ENCODE measurements around the gene GYS2. TPM values are rescaled to one million over a fixed set of nuclear protein-coding genes. Genes with fewer than 3 reads are reported as not detected.

Gene GYS2
- total and polyA plus RNA-seq, 9 of the 15 experiments (the other 6 are each of a cell fraction or from before 2014, with no cell fraction given) = not detected

DNA sequence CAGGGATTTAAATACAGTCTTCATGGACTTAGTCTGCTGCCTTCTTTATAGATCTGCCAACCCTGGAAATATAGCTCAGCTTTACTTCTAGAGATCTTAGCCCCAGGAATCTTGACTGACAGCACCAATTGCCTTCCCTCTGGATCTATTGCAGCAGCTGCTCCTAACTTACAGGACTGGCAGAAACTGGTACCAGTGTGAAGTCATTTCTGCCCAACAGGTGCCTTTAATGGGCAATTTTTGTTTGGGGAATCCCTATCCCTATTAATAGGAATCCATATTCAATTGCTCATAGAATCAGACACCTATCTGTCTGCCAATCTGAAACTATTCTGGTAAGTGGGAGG lies 51.3 kb downstream of the GYS2 start:
- ChIA-PET POLR2A (no interaction called here), CTCF (ENCODE audit: low intra/inter-chr PET ratio) (no interaction called here)
- in situ Hi-C loops (cut with MboI) = no loop called here
- no peak overlapping the region for H3K27ac ChIP-seq (ENCODE audit: extremely low read depth, low read depth, low read length)
- intact Hi-C loops (cut with micrococcal nuclease) = no loop called here
- FAIRE-seq (no peak), DNase-seq (ENCODE audit: extremely low read depth in 1 of 4, low spot score in 3 of 4) (no peak), ATAC-seq (no peak)
- H3K4me2 ChIP-seq (ENCODE audit: insufficient read depth, low read length) = no peak overlapping the region
- H3K79me2 ChIP-seq (ENCODE audit: control insufficient read depth, insufficient read depth, low read length) = no peaks in the 10 kb centered on the region
- H3K9ac ChIP-seq (ENCODE audit: insufficient read depth in 1 of 2, low read depth in 2 of 2, low read length in 2 of 2) = no peak overlapping the region
- H3K27me3 ChIP-seq (ENCODE audit: control insufficient read depth in 2 of 2, insufficient read depth in 2 of 2, low read length in 2 of 2) = no peaks in the 10 kb centered on the region
- H3K4me3 ChIP-seq = no peak overlapping the region
- H3K9me3 ChIP-seq (replicated peaks; ENCODE audit: control insufficient read depth, insufficient read depth, low read depth, low read length) = no peaks in the 10 kb centered on the region
- no peaks in the 10 kb centered on the region for H3K9me1 ChIP-seq (ENCODE audit: control insufficient read depth, insufficient read depth, low read length)
- no peak overlapping the region for H2AFZ ChIP-seq (ENCODE audit: low read depth, low read length)
- H3K36me3 ChIP-seq (ENCODE audit: control insufficient read depth, insufficient read depth, low read length) = no peaks in the 10 kb centered on the region
- no TSS peak for BruUV-seq (replicated peaks)
- H3K4me1 ChIP-seq (replicated peaks in 1 of 2; ENCODE audit: control insufficient read depth in 2 of 2, insufficient read depth in 2 of 2, low read length in 2 of 2) = no peaks in the 10 kb centered on the region
- H4K20me1 ChIP-seq (replicated peaks; ENCODE audit: control insufficient read depth, insufficient read depth, low read length) = no peaks in the 10 kb centered on the region
- TF ChIP-seq CREB1 (IDR thresholded peaks at IDR 0.05) = no peak
- no peak for TF ChIP-seq CREB1 (CRISPR knock-in tag; IDR thresholded peaks at IDR 0.05)
- TF ChIP-seq FIP1L1 (IDR thresholded peaks at IDR 0.05; ENCODE audit: low read depth, low read length, poor library complexity, severe bottlenecking) = no peak
- TF ChIP-seq EZH2 (IDR thresholded peaks at IDR 0.05; ENCODE audit: borderline replicate concordance, low read depth, low read length) = no peak
- TF ChIP-seq MAFF (IDR thresholded peaks at IDR 0.05; ENCODE audit: low read length) = no peak
- TF ChIP-seq, protein P1, sequence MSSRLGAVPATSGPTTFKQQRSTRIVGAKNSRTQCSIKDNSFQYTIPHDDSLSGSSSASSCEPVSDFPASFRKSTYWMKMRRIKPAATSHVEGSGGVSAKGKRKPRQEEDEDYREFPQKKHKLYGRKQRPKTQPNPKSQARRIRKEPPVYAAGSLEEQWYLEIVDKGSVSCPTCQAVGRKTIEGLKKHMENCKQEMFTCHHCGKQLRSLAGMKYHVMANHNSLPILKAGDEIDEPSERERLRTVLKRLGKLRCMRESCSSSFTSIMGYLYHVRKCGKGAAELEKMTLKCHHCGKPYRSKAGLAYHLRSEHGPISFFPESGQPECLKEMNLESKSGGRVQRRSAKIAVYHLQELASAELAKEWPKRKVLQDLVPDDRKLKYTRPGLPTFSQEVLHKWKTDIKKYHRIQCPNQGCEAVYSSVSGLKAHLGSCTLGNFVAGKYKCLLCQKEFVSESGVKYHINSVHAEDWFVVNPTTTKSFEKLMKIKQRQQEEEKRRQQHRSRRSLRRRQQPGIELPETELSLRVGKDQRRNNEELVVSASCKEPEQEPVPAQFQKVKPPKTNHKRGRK (tag; IDR thresholded peaks at IDR 0.05) = no peak
- no peak for TF ChIP-seq CREB3L1 (IDR thresholded peaks at IDR 0.05; ENCODE audit: borderline replicate concordance, low read depth)
- TF ChIP-seq, protein P2, sequence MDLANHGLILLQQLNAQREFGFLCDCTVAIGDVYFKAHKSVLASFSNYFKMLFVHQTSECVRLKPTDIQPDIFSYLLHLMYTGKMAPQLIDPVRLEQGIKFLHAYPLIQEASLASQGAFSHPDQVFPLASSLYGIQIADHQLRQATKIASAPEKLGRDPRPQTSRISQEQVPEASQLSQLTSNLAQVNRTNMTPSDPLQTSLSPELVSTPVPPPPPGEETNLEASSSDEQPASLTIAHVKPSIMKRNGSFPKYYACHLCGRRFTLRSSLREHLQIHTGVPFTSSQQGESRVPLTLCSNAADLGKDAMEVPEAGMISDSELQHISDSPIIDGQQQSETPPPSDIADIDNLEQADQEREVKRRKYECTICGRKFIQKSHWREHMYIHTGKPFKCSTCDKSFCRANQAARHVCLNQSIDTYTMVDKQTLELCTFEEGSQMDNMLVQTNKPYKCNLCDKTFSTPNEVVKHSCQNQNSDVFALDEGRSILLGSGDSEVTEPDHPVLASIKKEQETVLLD (IDR thresholded peaks at IDR 0.05) = no peak
- TF ChIP-seq, protein P3, sequence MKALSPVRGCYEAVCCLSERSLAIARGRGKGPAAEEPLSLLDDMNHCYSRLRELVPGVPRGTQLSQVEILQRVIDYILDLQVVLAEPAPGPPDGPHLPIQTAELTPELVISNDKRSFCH (CRISPR knock-in tag; IDR thresholded peaks at IDR 0.05) = no peak
- TF ChIP-seq, protein P3 (tag; IDR thresholded peaks at IDR 0.05) = no peak
- TF ChIP-seq TFAM (CRISPR knock-in tag; conservative IDR thresholded peaks at IDR 0.05) = no peak
- TF ChIP-seq, protein P4, sequence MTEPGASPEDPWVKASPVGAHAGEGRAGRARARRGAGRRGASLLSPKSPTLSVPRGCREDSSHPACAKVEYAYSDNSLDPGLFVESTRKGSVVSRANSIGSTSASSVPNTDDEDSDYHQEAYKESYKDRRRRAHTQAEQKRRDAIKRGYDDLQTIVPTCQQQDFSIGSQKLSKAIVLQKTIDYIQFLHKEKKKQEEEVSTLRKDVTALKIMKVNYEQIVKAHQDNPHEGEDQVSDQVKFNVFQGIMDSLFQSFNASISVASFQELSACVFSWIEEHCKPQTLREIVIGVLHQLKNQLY (CRISPR knock-in tag; conservative IDR thresholded peaks at IDR 0.05) = no peak
- no peak for TF ChIP-seq CEBPZ (IDR thresholded peaks at IDR 0.05; ENCODE audit: borderline replicate concordance, low read depth, low read length)
- TF ChIP-seq JUND (IDR thresholded peaks at IDR 0.05; ENCODE audit: borderline replicate concordance, low read depth, low read length) = no peak
- no peak for TF ChIP-seq JUND (tag; IDR thresholded peaks at IDR 0.05; ENCODE audit: borderline replicate concordance, low read depth, low read length)

Measured in K562 (cell line).